HCT116 (cell line): ENCODE results near the gene GALNT2. TPM values are rescaled to one million over a fixed set of nuclear protein-coding genes. Genes with fewer than 3 reads are reported as not detected.

Source experiments
- ATAC-seq: fragments of 200-7000 bp; cut with Tn5 transposase; 2 replicates; pipeline ENCODE4 v1.9.1; 2020; ENCODE audit warnings: mild to moderate bottlenecking, moderate library complexity
- BruUV-seq: library from RNA; stranded (reverse); fragments of 400-500 nt; replicated peaks from 2 replicates; lab custom pipeline; 2021; lab: Mats Ljungman, UMichigan
- CTCF ChIA-PET: fragments of 300-600 bp; sonication (Branson Sonifier 250); formaldehyde crosslinking; loops from one replicate; lab custom pipeline; 2021; ENCODE audit warnings: antibody characterized with exemption; lab: Charles Lee
- POLR2A ChIA-PET: fragments of 300-600, 350-600 bp; sonication (Branson Sonifier 250); formaldehyde crosslinking; loops from one replicate; lab custom pipeline; 2021; ENCODE audit warnings: antibody characterized with exemption; lab: Charles Lee
- RAD21 ChIA-PET, 2 experiments: fragments of 300-600 bp; sonication (Branson Sonifier 250); formaldehyde crosslinking; loops; one replicate each; lab custom pipeline; 2023; ENCODE audit warnings: low total read pairs in 2 of 2; ENCODE audit not compliant: uncharacterized antibody in 2 of 2, unreplicated experiment in 2 of 2, low non-redundant PET in 1 of 2; lab: Charles Lee
- DNase-seq: peaks from one replicate; pipeline ENCODE4 v3.0.0-alpha.2; 2010; ENCODE audit warnings: low read depth, low spot score
- H2AFZ ChIP-seq: fragments of 200-600 bp; shearing (Covaris generic), sonication (generic); 2 replicates; pipeline ENCODE4 v1.6.1; 2017; ENCODE audit warnings: low read depth, mixed run types, mixed read lengths, antibody characterized with exemption, low read length; ENCODE audit not compliant: poor library complexity, severe bottlenecking
- H3K27ac ChIP-seq: 2 replicates; pipeline ENCODE4 v1.5.1; 2012; ENCODE audit warnings: low read depth, low read length
- H3K27me3 ChIP-seq: fragments of 200-600 bp; sonication (generic); 2 replicates; pipeline ENCODE4 v1.6.1; 2016; ENCODE audit warnings: mixed run types, low read length, mixed read lengths; ENCODE audit not compliant: insufficient read depth
- H3K36me3 ChIP-seq, 2 experiments: fragments of 200-500 bp in 1 of 2; fragments of 200-600 bp in 1 of 2; sonication (Bioruptor generic) in 1 of 2; sonication (generic) in 1 of 2; 2 replicates each; pipeline versions ENCODE4 v1.5.1 to v1.6.1; 2014 to 2016; ENCODE audit warnings: low read length in 2 of 2, inconsistent platforms in 1 of 2, mixed read lengths in 1 of 2, mixed run types in 1 of 2; ENCODE audit not compliant: insufficient read depth in 2 of 2, control insufficient read depth in 1 of 2
- H3K4me1 ChIP-seq, 2 experiments: fragments of 200-600 bp in 1 of 2; sonication (generic) in 1 of 2; 2 replicates each; pipeline versions ENCODE4 v1.5.1 to v1.6.1; 2012 to 2017; ENCODE audit warnings: low read length in 2 of 2, inconsistent platforms in 1 of 2, mild to moderate bottlenecking in 1 of 2, mixed read lengths in 1 of 2, mixed run types in 1 of 2, moderate library complexity in 1 of 2; ENCODE audit not compliant: insufficient read depth in 2 of 2, control insufficient read depth in 1 of 2
- H3K4me2 ChIP-seq: fragments of 200-600 bp; sonication (generic); 2 replicates; pipeline ENCODE4 v1.6.1; 2017; ENCODE audit warnings: mixed run types, low read length, mixed read lengths
- H3K4me3 ChIP-seq, 2 experiments: fragments of 200-600 bp in 1 of 2; sonication (generic) in 1 of 2; replicated peaks in 1 of 2; 2 replicates each; pipeline ENCODE4 v1.5.1; 2011 to 2016; ENCODE audit warnings: low read length in 2 of 2, control low read depth in 1 of 2, low read depth in 1 of 2, mild to moderate bottlenecking in 1 of 2, mixed read lengths in 1 of 2, mixed run types in 1 of 2
- H3K79me2 ChIP-seq: fragments of 200-600 bp; sonication (generic); 2 replicates; pipeline ENCODE4 v1.6.1; 2017; ENCODE audit warnings: mild to moderate bottlenecking, mixed run types, low read length, moderate library complexity, mixed read lengths; ENCODE audit not compliant: insufficient read depth
- H3K9ac ChIP-seq: fragments of 200-600 bp; sonication (generic); 2 replicates; pipeline ENCODE4 v1.6.1; 2016; ENCODE audit warnings: low read length, mixed read lengths
- H3K9me2 ChIP-seq: fragments of 200-600 bp; sonication (generic), shearing (Covaris generic); 2 replicates; pipeline ENCODE4 v1.6.1; 2017; ENCODE audit warnings: mixed run types, mild to moderate bottlenecking, moderate library complexity; ENCODE audit not compliant: insufficient read depth
- H3K9me3 ChIP-seq, 2 experiments: fragments of 200-500 bp in 1 of 2; fragments of 200-600 bp in 1 of 2; sonication (Bioruptor generic) in 1 of 2; sonication (generic) in 1 of 2; 2 replicates each; pipeline ENCODE4 v1.6.1; 2014 to 2017; ENCODE audit warnings: low read length in 2 of 2, mixed read lengths in 2 of 2, inconsistent platforms in 1 of 2, low read depth in 1 of 2, mild to moderate bottlenecking in 1 of 2, mixed run types in 1 of 2, moderate library complexity in 1 of 2; ENCODE audit not compliant: control insufficient read depth in 1 of 2, insufficient read depth in 1 of 2
- H4K20me1 ChIP-seq: fragments of 200-600 bp; sonication (generic), shearing (Covaris generic); 2 replicates; pipeline ENCODE4 v1.6.1; 2017; ENCODE audit warnings: mixed run types, mild to moderate bottlenecking, moderate library complexity; ENCODE audit not compliant: insufficient read depth
- CEBPB ChIP-seq: IDR thresholded peaks from 2 replicates; pipeline ENCODE4 v1.6.1; 2012; ENCODE audit warnings: low read depth
- EGR1 ChIP-seq: IDR thresholded peaks from 2 replicates; pipeline ENCODE4 v1.6.1; 2012; ENCODE audit warnings: low read depth
- JUND ChIP-seq: IDR thresholded peaks from 2 replicates; pipeline ENCODE4 v1.6.1; 2012
- YY1 ChIP-seq: IDR thresholded peaks from 2 replicates; pipeline ENCODE4 v1.6.1; 2011; ENCODE audit warnings: low read length, low read depth, moderate library complexity, mild to moderate bottlenecking; ENCODE audit not compliant: insufficient replicate concordance; ENCODE audit errors: extremely low read depth
- intact Hi-C: fragments of 100-400 bp; cut with micrococcal nuclease; formaldehyde crosslinking; loops from 2 replicates; pipeline ENCODE4 v1.10.0; 2022
- total RNA-seq: library from RNA; stranded (reverse); gene quantifications from one replicate; pipeline ENCODE4 v1.2.1, GENCODE V29; 2021; ENCODE audit not compliant: unreplicated experiment
- TF ChIP-seq, protein P1 (sequence below): IDR thresholded peaks from 2 replicates; pipeline ENCODE4 v1.6.1; 2012; ENCODE audit warnings: low read depth
- TF ChIP-seq, protein P2 (sequence below): IDR thresholded peaks from 2 replicates; pipeline ENCODE4 v1.6.1; 2012

GALNT2 gene
- total RNA-seq, 1 experiment from 2014 or later = 40.8 TPM

DNA sequence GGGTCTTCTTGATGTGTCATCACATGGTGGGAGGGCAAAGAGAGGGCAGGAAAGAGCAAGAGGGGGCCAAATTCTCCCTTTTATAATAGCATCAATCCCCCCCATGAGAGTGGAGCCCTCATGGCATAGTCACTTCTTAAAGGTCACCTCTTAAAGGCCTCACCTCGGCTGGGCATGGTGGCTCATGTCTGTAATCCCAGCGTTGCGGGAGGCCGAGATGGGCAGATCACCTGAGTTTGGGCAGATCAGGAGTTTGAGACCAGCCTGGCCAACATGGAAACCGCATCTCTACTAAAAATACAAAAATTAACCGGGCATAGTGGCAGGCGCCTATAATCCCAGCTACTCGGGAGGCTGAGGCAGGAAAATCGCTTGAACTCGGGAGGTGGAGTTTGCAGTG lies 189.0 kb downstream of the GALNT2 start:
- Histone ChIP-seq H3K27me3 (no peaks in the 10 kb centered on the region), H3K79me2 (no peaks in the 10 kb centered on the region), H3K4me3 (no peak overlapping the region), H3K9me3 (no peaks in the 10 kb centered on the region), H3K4me2 (no peak overlapping the region), H3K4me1 (no peaks in the 10 kb centered on the region), H3K9me2 (no peaks in the 10 kb centered on the region), H3K27ac (no peak overlapping the region), H3K9ac (no peak overlapping the region), H2AFZ (no peak overlapping the region), H3K36me3 (0 out of 4 replicates have a peak, but pooled peaks cover 0 to 3% of the 10 kb centered on the region in 2 experiments), H4K20me1 (no peaks in the 10 kb centered on the region)
- DNase-seq = no peak
- intact Hi-C loops = no loop called here
- no peak for ATAC-seq
- POLR2A ChIA-PET = no interaction called here
- CTCF ChIA-PET = no interaction called here
- RAD21 ChIA-PET = no interaction called here
- no TSS peak for BruUV-seq
- TF ChIP-seq JUND (no peak), CEBPB (no peak), EGR1 (no peak), YY1 (no peak)
- TF ChIP-seq, protein P1, sequence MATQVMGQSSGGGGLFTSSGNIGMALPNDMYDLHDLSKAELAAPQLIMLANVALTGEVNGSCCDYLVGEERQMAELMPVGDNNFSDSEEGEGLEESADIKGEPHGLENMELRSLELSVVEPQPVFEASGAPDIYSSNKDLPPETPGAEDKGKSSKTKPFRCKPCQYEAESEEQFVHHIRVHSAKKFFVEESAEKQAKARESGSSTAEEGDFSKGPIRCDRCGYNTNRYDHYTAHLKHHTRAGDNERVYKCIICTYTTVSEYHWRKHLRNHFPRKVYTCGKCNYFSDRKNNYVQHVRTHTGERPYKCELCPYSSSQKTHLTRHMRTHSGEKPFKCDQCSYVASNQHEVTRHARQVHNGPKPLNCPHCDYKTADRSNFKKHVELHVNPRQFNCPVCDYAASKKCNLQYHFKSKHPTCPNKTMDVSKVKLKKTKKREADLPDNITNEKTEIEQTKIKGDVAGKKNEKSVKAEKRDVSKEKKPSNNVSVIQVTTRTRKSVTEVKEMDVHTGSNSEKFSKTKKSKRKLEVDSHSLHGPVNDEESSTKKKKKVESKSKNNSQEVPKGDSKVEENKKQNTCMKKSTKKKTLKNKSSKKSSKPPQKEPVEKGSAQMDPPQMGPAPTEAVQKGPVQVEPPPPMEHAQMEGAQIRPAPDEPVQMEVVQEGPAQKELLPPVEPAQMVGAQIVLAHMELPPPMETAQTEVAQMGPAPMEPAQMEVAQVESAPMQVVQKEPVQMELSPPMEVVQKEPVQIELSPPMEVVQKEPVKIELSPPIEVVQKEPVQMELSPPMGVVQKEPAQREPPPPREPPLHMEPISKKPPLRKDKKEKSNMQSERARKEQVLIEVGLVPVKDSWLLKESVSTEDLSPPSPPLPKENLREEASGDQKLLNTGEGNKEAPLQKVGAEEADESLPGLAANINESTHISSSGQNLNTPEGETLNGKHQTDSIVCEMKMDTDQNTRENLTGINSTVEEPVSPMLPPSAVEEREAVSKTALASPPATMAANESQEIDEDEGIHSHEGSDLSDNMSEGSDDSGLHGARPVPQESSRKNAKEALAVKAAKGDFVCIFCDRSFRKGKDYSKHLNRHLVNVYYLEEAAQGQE = no peak
- TF ChIP-seq, protein P2, sequence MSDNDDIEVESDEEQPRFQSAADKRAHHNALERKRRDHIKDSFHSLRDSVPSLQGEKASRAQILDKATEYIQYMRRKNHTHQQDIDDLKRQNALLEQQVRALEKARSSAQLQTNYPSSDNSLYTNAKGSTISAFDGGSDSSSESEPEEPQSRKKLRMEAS = no peak

DNA sequence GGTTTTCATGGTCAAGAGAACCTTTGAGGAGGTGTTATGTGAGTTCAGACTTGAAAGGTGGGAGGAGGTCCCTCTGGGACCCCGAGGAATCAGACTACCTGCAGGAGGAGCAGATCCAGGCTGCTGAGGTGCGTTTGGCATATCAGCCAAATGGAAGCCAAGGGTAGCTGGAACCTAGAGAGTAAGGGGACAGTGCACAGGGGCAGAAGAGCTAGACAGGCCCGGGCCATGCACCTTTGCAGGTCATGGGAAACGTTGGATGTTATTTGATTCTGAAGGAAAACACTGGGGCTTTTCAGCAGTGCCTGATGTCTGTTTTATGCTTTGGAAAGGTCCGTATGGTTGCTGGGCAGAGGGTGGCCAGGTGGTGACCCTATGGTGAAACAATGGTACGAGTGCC lies 189.9 kb downstream of the GALNT2 start:
- no peaks in the 10 kb centered on the region for H3K4me1 ChIP-seq
- no peaks in the 10 kb centered on the region for H3K9me2 ChIP-seq
- no peak for TF ChIP-seq YY1
- H3K79me2 ChIP-seq = no peaks in the 10 kb centered on the region
- H3K27me3 ChIP-seq = no peaks in the 10 kb centered on the region
- ChIA-PET POLR2A (no interaction called here), RAD21 (no interaction called here), CTCF (no interaction called here)
- no peak overlapping the region for H3K27ac ChIP-seq
- no peak for ATAC-seq
- H3K9ac ChIP-seq = no peak overlapping the region
- BruUV-seq = no TSS peak
- no peaks in the 10 kb centered on the region for H4K20me1 ChIP-seq
- intact Hi-C loops = no loop called here
- no peak overlapping the region for H2AFZ ChIP-seq
- H3K9me3 ChIP-seq = no peaks in the 10 kb centered on the region
- no peak for DNase-seq
- 0 out of 4 replicates have a peak, but pooled peaks cover 0 to 3% of the 10 kb centered on the region in 2 experiments for H3K36me3 ChIP-seq
- H3K4me2 ChIP-seq = no peak overlapping the region
- H3K4me3 ChIP-seq = no peak overlapping the region
